PC-9 (cell line): ENCODE measurements around the gene SLC8A3. TPM values are rescaled to one million over a fixed set of nuclear protein-coding genes. Genes with fewer than 3 reads are reported as not detected.

Experiments
- BruUV-seq: library from RNA; stranded (reverse); fragments of 400-500 nt; replicated peaks from 2 replicates; lab custom pipeline; 2021; lab: Mats Ljungman, UMichigan
- CTCF ChIA-PET: fragments of 300-600 bp; sonication (Branson Sonifier 250); formaldehyde crosslinking; loops from one replicate; lab custom pipeline; 2022; ENCODE audit warnings: antibody characterized with exemption; lab: Charles Lee
- POLR2A ChIA-PET: fragments of 300-600 bp; sonication (Branson Sonifier 250); formaldehyde crosslinking; loops from one replicate; lab custom pipeline; 2022; ENCODE audit warnings: antibody characterized with exemption; ENCODE audit not compliant: unreplicated experiment; lab: Charles Lee
- DNase-seq, 2 experiments: peaks; one replicate each; pipeline versions ENCODE4 v3.0.0 to v3.0.0-alpha.2; 2015 to 2022; ENCODE audit warnings: mixed read lengths in 1 of 2
- H2AFZ ChIP-seq: fragments of 200-600 bp; sonication (generic); 2 replicates; pipeline ENCODE4 v1.8.1; 2017; ENCODE audit warnings: antibody characterized with exemption
- H3F3A ChIP-seq: fragments of 200-600 bp; sonication (generic); 2 replicates; pipeline ENCODE4 v1.8.1; 2017; ENCODE audit warnings: antibody characterized with exemption, mild to moderate bottlenecking, low read depth; ENCODE audit not compliant: insufficient read depth
- H3K27ac ChIP-seq: fragments of 200-600 bp; sonication (generic); 2 replicates; pipeline ENCODE4 v1.6.1; 2016; ENCODE audit warnings: mixed run types
- H3K27me3 ChIP-seq: fragments of 200-600 bp; sonication (generic); 2 replicates; pipeline ENCODE4 v1.6.1; 2016; ENCODE audit warnings: low read depth, mixed run types; ENCODE audit not compliant: insufficient read depth
- H3K36me3 ChIP-seq: fragments of 200-600 bp; sonication (generic); 2 replicates; pipeline ENCODE4 v1.6.1; 2016; ENCODE audit warnings: low read depth, mixed run types
- H3K4me1 ChIP-seq: fragments of 200-600 bp; sonication (generic); replicated peaks from 2 replicates; pipeline ENCODE4 v1.6.1; 2016; ENCODE audit warnings: mixed run types; ENCODE audit not compliant: insufficient read depth
- H3K4me2 ChIP-seq: fragments of 200-600 bp; sonication (generic); 2 replicates; pipeline ENCODE4 v1.6.1; 2017; ENCODE audit warnings: mixed run types
- H3K4me3 ChIP-seq: fragments of 200-600 bp; sonication (generic); 2 replicates; pipeline ENCODE4 v1.6.1; 2016; ENCODE audit warnings: mixed run types
- H3K79me2 ChIP-seq: fragments of 200-600 bp; sonication (generic); 2 replicates; pipeline ENCODE4 v1.6.1; 2017; ENCODE audit warnings: low read depth, mixed run types
- H3K9me2 ChIP-seq: fragments of 200-600 bp; sonication (generic); 2 replicates; pipeline ENCODE4 v1.8.1; 2017; ENCODE audit warnings: mild to moderate bottlenecking; ENCODE audit not compliant: insufficient read depth
- H3K9me3 ChIP-seq: fragments of 200-600 bp; sonication (generic); 2 replicates; pipeline ENCODE4 v1.8.1; 2016; ENCODE audit warnings: low read depth; ENCODE audit not compliant: insufficient read depth
- H4K20me1 ChIP-seq: fragments of 200-600 bp; sonication (generic); 2 replicates; pipeline ENCODE4 v1.8.1; 2017; ENCODE audit not compliant: insufficient read depth
- CTCF ChIP-seq: fragments of 200-600 bp; sonication (generic); conservative IDR thresholded peaks from 2 replicates; pipeline ENCODE4 v1.6.1; 2017; ENCODE audit warnings: mixed run types, antibody characterized with exemption, mild to moderate bottlenecking, moderate library complexity
- EZH2 ChIP-seq: fragments of 200-600 bp; sonication (generic); IDR thresholded peaks from 2 replicates; pipeline ENCODE4 v1.8.0; 2017; ENCODE audit warnings: antibody characterized with exemption, low read depth
- intact Hi-C: fragments of 100-400 bp; cut with micrococcal nuclease; formaldehyde crosslinking; loops from one replicate; pipeline ENCODE4 v1.10.0; 2022; ENCODE audit not compliant: unreplicated experiment
- total RNA-seq: library from RNA; stranded (reverse); gene quantifications from 2 replicates; pipeline ENCODE4 v1.2.3, GENCODE V29; 2021

The SLC8A3 gene
- total RNA-seq, 1 experiment from 2014 or later, result not detected

DNA sequence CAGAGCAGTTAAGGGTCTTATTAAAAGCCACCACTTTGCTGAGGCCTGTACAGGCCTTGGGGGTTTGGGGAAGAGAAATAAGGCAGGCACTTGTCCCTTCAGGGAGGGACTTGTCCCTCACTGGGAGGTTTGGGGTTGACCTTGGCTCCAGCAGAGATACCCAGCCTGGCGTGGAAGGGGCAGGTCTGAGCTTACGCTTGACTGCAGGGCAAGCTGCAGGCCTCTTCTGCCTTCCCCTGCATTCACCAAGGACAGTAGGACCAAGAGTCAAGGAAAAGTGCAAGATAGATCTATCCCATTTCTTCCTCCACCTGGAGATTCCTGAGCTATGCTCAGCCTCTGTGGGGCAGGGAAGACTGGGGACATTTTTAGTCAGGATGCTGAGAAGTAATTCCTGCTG lies 155.2 kb downstream of the SLC8A3 start:
- ChIA-PET POLR2A (no interaction called here), CTCF (no interaction called here)
- no peak overlapping the region for H3K27ac ChIP-seq

GRCh38 chr14:70033116-70033515 lies 155.6 kb downstream of the SLC8A3 start:
- no peaks in the 10 kb centered on the region for H3K4me1 ChIP-seq
- H3K27ac ChIP-seq, result no peak overlapping the region
- no peaks in the 10 kb centered on the region for H4K20me1 ChIP-seq
- CTCF ChIA-PET, result no interaction called here
- no TSS peak for BruUV-seq
- peaks cover 4% of the 10 kb centered on the region; the same call in 1 of the 2 replicates for H3K27me3 ChIP-seq
- H3K4me2 ChIP-seq, result no peak overlapping the region
- no peaks in the 10 kb centered on the region for H3K79me2 ChIP-seq
- no peaks in the 10 kb centered on the region for H3K9me3 ChIP-seq
- no peak overlapping the region for H2AFZ ChIP-seq
- DNase-seq, result no peak
- no peak overlapping the region for H3K4me3 ChIP-seq
- intact Hi-C loops, result no loop called here
- no peaks in the 10 kb centered on the region for H3K9me2 ChIP-seq
- no peak for TF ChIP-seq EZH2
- TF ChIP-seq CTCF, result no peak
- no peaks in the 10 kb centered on the region for H3K36me3 ChIP-seq
- POLR2A ChIA-PET, result no interaction called here
- H3F3A ChIP-seq, result no peaks in the 10 kb centered on the region

More for the DNA sequence above, 155.2 kb downstream of the SLC8A3 start:
- no peak overlapping the region for H3K4me3 ChIP-seq
- no peaks in the 10 kb centered on the region for H3K4me1 ChIP-seq
- no peak for DNase-seq
- H3K9me2 ChIP-seq, result no peaks in the 10 kb centered on the region
- no peaks in the 10 kb centered on the region for H4K20me1 ChIP-seq
- no peaks in the 10 kb centered on the region for H3K9me3 ChIP-seq
- H2AFZ ChIP-seq, result no peak overlapping the region
- H3K27me3 ChIP-seq, result 0 out of 2 replicates have a peak, but pooled peaks cover under 1% of the 10 kb centered on the region
- TF ChIP-seq CTCF, result no peak
- TF ChIP-seq EZH2, result no peak
- BruUV-seq, result no TSS peak
- intact Hi-C loops, result no loop called here
- no peaks in the 10 kb centered on the region for H3K36me3 ChIP-seq
- H3F3A ChIP-seq, result no peaks in the 10 kb centered on the region
- H3K4me2 ChIP-seq, result no peak overlapping the region
- no peaks in the 10 kb centered on the region for H3K79me2 ChIP-seq

DNA sequence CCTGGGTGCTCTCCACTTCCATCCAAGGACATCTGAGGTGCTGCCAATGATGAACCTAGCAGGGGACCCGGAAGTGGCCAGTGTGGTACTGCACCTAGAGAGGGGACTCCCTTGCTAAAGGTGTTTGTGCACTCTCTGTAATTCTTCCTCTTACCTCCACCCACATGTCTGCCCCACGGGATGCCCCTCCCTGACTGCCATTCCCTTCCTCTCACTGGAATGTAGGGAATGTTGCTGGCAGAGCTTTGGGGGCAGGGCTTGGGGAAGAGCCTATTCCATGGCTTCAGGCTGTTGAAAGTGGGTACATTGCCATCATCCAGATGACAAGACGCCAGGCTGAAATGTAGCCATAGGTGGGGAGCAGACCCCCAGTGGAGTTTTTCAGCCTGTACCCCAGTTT lies 156.3 kb downstream of the SLC8A3 start:
- Histone ChIP-seq H3K36me3 (no peaks in the 10 kb centered on the region), H3K79me2 (no peaks in the 10 kb centered on the region), H3K4me3 (no peak overlapping the region), H3K27ac (no peak overlapping the region), H3K4me1 (no peaks in the 10 kb centered on the region), H3F3A (no peaks in the 10 kb centered on the region), H2AFZ (no peak overlapping the region), H3K9me3 (no peaks in the 10 kb centered on the region), H4K20me1 (no peaks in the 10 kb centered on the region), H3K27me3 (peaks cover 5% of the 10 kb centered on the region; the same call in 1 of the 2 replicates), H3K9me2 (no peaks in the 10 kb centered on the region), H3K4me2 (no peak overlapping the region)
- no peak for TF ChIP-seq EZH2
- no peak for TF ChIP-seq CTCF
- ChIA-PET POLR2A (no interaction called here), CTCF (no interaction called here)
- DNase-seq, result no peak
- BruUV-seq, result no TSS peak
- intact Hi-C loops, result no loop called here
